Measurements from ENCODE around the gene HK3.

HK3 gene

DNA sequence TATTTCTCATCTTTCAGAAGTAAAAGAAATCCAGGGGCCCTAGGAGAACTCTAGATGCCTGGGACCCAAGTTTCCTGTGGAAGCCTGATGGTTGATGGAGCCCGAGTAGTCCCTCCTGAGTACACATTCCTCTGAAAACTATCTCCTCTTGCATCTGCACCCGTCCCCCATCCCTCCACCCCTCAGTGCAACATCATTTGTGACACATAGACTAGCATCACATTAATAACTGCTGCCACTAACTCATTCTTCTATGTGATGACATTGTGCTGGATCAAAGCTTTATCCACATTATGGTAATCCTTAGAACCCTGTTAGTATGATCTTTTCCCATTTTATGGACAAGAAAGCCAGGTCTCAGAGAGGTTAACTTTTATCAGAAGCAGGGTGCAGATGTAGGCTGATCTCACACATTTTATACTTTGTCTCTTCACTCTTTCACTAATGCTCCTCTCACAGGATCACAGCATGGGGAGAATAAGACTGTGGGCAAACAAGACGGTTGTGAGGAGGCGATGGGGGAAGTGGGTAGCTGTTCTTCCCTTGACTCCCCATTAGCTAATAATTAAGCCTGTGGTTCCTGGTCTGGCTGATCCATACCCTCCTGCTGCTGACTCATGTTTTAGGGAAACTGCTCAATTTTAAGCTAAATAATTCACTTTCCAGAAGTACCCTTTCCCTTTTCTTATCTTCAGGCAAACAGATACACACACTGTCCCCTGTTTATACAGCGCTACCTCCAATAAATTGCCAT lies 3.9 kb upstream of the HK3 start:
- H3F3A ChIP-seq (ENCODE audit: insufficient read depth, low read length): no peaks in the 10 kb centered on the region
- TF ChIP-seq EZH2phosphoT487 (IDR thresholded peaks at IDR 0.05; ENCODE audit: low read length): no peak
- TF ChIP-seq, protein P1, sequence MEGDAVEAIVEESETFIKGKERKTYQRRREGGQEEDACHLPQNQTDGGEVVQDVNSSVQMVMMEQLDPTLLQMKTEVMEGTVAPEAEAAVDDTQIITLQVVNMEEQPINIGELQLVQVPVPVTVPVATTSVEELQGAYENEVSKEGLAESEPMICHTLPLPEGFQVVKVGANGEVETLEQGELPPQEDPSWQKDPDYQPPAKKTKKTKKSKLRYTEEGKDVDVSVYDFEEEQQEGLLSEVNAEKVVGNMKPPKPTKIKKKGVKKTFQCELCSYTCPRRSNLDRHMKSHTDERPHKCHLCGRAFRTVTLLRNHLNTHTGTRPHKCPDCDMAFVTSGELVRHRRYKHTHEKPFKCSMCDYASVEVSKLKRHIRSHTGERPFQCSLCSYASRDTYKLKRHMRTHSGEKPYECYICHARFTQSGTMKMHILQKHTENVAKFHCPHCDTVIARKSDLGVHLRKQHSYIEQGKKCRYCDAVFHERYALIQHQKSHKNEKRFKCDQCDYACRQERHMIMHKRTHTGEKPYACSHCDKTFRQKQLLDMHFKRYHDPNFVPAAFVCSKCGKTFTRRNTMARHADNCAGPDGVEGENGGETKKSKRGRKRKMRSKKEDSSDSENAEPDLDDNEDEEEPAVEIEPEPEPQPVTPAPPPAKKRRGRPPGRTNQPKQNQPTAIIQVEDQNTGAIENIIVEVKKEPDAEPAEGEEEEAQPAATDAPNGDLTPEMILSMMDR (IDR thresholded peaks at IDR 0.05; ENCODE audit: low read length): no peak
- no peak for TF ChIP-seq EZH2 (optimal IDR thresholded peaks at IDR 0.05; ENCODE audit: low read depth, low read length)

DNA sequence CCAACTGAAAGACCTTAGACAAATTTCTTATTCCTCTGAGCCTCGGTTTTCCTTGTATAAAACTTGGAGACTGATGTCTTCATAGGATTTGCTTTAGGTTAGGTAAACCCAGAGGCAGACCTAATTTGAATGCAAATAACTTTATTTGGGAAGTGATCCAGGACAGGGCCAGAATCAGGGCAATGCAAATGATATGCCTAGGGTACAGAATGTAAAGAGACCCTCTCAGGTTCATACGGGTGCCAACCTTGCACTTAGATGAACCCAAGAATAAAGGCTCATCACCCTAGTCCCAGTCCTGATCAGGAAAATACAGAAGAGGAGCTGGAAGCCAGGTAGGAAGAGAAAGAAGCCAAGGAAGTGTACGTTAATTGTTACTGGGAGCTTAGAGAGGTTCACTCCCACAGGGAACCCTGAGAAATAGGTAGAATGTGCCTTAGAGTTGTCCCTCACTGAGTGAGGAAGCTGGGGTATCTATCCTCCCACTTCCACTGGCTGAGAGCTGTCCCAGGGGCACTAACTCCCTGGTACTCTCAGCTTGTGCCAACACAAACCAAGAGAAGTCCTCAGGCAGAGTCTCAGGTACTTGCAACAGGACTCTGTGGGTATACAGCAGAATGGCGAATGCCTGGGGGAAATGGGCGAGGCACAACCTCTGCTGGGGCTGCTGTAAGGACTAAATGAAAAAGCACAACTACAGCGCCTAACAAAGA lies 3.1 kb upstream of the HK3 start:
- no peak overlapping the region for H3K4me2 ChIP-seq (ENCODE audit: low read depth, low read length)

More for the DNA sequence above, 3.9 kb upstream of the HK3 start:
- H3K4me2 ChIP-seq (ENCODE audit: low read depth, low read length): no peak overlapping the region
- H3K9ac ChIP-seq (ENCODE audit: low read length): no peak overlapping the region
- no peak overlapping the region for H3K27ac ChIP-seq (ENCODE audit: low read length)
- H2AFZ ChIP-seq (ENCODE audit: low read length): no peak overlapping the region
- no peaks in the 10 kb centered on the region for H3K27me3 ChIP-seq (replicated peaks; ENCODE audit: insufficient read depth, low read length)
- H3K79me2 ChIP-seq (ENCODE audit: low read length): no peaks in the 10 kb centered on the region
- no peaks in the 10 kb centered on the region for H3K4me1 ChIP-seq (ENCODE audit: low read length)
- no peaks in the 10 kb centered on the region for H3K9me3 ChIP-seq (replicated peaks; ENCODE audit: insufficient read depth, low read length)
- no peaks in the 10 kb centered on the region for H4K20me1 ChIP-seq (ENCODE audit: insufficient read depth, low read length)
- no peaks in the 10 kb centered on the region for H3K9me2 ChIP-seq (replicated peaks; ENCODE audit: insufficient read depth, low read length)
- no peak overlapping the region for H3K4me3 ChIP-seq (ENCODE audit: low read length)
- H3K36me3 ChIP-seq (replicated peaks; ENCODE audit: insufficient read depth, low read length): peaks cover 29% of the 10 kb centered on the region
- no peak for DNase-seq

DNA sequence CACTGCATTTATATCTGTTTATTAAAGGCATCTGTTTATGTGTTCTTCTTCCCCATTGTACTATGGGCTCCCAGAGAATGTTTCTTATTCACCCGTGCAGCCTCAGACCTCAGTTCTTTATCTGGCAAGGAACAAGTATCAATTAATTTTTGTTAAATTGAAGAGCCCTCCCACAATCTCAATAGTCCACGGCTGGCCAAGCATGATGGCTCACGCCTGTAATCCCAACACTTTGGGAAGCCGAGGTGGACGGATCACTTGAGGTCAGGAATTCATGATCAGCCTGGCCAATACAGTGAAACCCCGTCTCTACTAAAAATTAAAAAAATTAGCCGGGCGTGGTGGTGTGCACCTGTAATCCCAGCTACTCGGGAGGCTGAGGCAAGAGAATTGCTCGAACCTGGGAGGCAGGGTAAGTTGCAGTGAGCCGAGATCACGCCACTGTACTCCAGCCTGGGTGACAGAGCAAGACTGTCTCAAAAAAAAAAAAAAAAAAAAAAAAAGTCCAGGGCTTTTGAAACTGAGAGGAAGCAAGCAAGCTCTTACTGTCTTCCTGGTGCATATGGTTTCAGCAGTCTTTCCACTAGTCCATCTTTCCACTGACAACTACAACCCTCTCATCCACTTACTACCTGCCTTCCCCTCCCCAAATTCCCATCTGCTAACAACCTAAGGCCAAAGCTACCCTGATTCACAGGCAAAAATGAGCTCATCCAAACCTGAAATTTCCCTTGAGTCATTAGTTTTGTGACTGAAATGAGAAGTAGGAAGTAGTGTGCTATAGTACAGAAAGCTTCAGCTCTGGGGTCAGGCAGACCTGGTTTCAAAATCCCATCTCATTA lies 2.3 kb upstream of the HK3 start:
- Histone ChIP-seq H3K4me2 (ENCODE audit: low read depth, low read length) (no peak overlapping the region), H3K27me3 (replicated peaks; ENCODE audit: insufficient read depth, low read length) (no peaks in the 10 kb centered on the region), H3K9ac (ENCODE audit: low read length) (no peak overlapping the region), H3K79me2 (ENCODE audit: low read length) (no peaks in the 10 kb centered on the region), H4K20me1 (ENCODE audit: insufficient read depth, low read length) (no peaks in the 10 kb centered on the region), H3K36me3 (replicated peaks; ENCODE audit: insufficient read depth, low read length) (peaks cover 21% of the 10 kb centered on the region), H3K4me3 (ENCODE audit: low read length) (no peak overlapping the region), H3K4me1 (ENCODE audit: low read length) (no peaks in the 10 kb centered on the region), H2AFZ (ENCODE audit: low read length) (no peak overlapping the region), H3F3A (ENCODE audit: insufficient read depth, low read length) (no peaks in the 10 kb centered on the region), H3K9me2 (replicated peaks; ENCODE audit: insufficient read depth, low read length) (no peaks in the 10 kb centered on the region), H3K27ac (ENCODE audit: low read length) (no peak overlapping the region), H3K9me3 (replicated peaks; ENCODE audit: insufficient read depth, low read length) (no peaks in the 10 kb centered on the region)
- DNase-seq: no peak
- TF ChIP-seq EZH2 (optimal IDR thresholded peaks at IDR 0.05; ENCODE audit: low read depth, low read length) (no peak), EZH2phosphoT487 (IDR thresholded peaks at IDR 0.05; ENCODE audit: low read length) (no peak)
- TF ChIP-seq, protein P1 (IDR thresholded peaks at IDR 0.05; ENCODE audit: low read length): no peak

More for the DNA sequence above, 3.1 kb upstream of the HK3 start:
- TF ChIP-seq, protein P1 (IDR thresholded peaks at IDR 0.05; ENCODE audit: low read length): no peak
- TF ChIP-seq EZH2 (optimal IDR thresholded peaks at IDR 0.05; ENCODE audit: low read depth, low read length) (no peak), EZH2phosphoT487 (IDR thresholded peaks at IDR 0.05; ENCODE audit: low read length) (no peak)
- Histone ChIP-seq H3K9me3 (replicated peaks; ENCODE audit: insufficient read depth, low read length) (no peaks in the 10 kb centered on the region), H3K79me2 (ENCODE audit: low read length) (no peaks in the 10 kb centered on the region), H3K36me3 (replicated peaks; ENCODE audit: insufficient read depth, low read length) (peaks cover 25% of the 10 kb centered on the region), H3F3A (ENCODE audit: insufficient read depth, low read length) (no peaks in the 10 kb centered on the region), H3K9me2 (replicated peaks; ENCODE audit: insufficient read depth, low read length) (no peaks in the 10 kb centered on the region), H3K27me3 (replicated peaks; ENCODE audit: insufficient read depth, low read length) (no peaks in the 10 kb centered on the region), H3K9ac (ENCODE audit: low read length) (no peak overlapping the region), H3K27ac (ENCODE audit: low read length) (no peak overlapping the region), H3K4me3 (ENCODE audit: low read length) (no peak overlapping the region), H3K4me1 (ENCODE audit: low read length) (no peaks in the 10 kb centered on the region), H4K20me1 (ENCODE audit: insufficient read depth, low read length) (no peaks in the 10 kb centered on the region), H2AFZ (ENCODE audit: low read length) (no peak overlapping the region)
- DNase-seq: no peak

All from MM.1S (cell line).